HG02642 (cell line): ENCODE data around the gene PDIA6.
A peak's percentile ranks its signal among the peaks of the same experiment; 100 is the strongest.
"Not testable (repeated sequence)": the region's sequence is repeated elsewhere in the genome, so short reads cannot be mapped to it uniquely, and the experiment has no call there.

ENCODE experiments used
- ATAC-seq: cut with Tn5 transposase; IDR thresholded peaks from one replicate; pipeline ENCODE4 v1.9.1; 2021; ENCODE audit warnings: mild to moderate bottlenecking; ENCODE audit not compliant: unreplicated experiment, poor library complexity

PDIA6 gene

GRCh38 chr2:10834068-10834655, 21.6 kb upstream of the PDIA6 start:
- ATAC-seq, result no peak

GRCh38 chr2:10833021-10833420, 20.4 kb upstream of the PDIA6 start:
- no peak for ATAC-seq

DNA sequence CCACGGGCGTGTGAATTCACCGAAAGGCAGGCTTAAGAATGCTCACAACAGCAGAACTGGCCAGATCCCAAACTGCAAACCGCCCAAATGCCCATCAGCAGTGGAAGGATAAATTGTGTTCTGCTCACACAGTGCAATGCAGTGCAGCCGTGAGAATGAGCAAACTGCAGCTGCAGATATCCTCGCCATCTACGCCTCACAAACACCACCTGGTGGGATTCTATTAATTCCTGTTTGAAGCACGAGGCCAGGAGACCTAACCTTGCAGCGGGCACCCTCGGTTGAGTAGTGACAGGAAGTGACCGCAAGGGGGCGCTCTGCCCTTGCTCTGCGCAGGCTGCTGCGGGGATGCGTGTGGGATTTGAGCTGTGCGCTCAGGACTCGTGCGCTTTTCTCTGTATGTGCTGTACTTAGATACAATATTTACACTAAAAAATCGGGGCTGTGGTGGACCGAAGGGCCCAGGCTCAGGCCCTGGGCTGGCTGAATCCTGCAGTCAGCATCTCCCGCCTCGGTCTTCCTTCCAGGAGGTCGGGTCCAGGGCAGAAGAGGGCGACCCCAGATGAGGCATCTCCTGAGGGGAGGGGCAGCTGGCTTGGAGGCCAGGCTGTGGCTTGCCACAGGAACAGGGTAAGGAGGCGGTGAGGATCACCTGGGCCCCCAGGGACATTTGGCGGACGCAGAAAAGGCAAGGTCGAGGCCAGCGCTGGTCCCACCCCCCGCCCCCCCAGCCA, 19.8 kb upstream of the PDIA6 start:
- ATAC-seq, result peak; percentile 81

DNA sequence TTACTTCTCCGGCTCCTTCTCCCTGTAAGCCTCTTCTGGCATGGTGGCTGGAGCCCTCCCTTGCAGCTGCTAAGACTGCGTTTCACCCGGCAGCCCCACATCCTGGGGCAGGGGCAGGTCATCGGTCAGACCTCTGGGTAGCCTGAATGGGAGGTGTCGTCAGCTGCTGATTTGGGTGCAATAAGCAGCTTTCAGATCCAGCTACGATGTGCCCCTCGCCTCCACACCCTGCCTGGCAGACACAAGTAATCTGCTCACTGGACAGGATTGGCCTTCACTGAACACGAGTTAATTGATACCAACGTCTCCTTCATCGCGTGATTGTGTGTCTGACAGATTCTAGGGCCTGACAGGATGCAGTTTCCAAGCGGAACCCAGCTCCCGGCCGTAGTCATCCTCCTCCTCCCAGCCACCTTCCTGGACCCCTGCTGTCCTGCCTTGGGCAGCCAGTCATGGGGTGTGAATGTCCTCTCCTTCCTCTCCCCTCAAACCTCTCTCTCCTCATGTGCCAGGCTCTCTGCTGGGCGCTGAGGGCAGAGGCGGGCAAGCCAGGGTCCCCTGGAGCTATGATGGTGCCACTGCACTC, 18.9 kb upstream of the PDIA6 start:
- no peak for ATAC-seq

GRCh38 chr2:10830641-10831399, 18.2 kb upstream of the PDIA6 start:
- ATAC-seq, result no peak

GRCh38 chr2:10830203-10830602, 17.6 kb upstream of the PDIA6 start:
- no peak for ATAC-seq

DNA sequence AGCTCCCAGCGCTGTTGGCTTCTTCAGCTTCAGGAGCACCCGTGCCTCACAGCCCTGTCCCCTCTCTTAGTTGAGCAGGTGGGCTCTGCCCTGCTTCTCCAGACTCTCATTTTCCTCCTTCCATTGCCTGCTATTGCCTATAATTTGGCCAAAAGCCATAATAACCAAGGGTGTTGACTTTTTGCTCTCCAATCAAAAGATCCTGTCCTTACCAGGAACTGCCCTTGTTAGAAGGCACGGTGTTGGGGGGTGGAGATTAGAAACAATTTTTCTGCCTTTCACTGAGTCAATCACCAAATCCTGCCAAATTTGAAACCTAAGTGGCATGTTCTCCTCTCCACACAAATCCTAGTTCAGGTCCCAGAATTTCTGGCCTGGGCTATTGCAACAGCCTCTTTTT, 16.7 kb upstream of the PDIA6 start:
- no peak for ATAC-seq

GRCh38 chr2:10828346-10828745, 15.8 kb upstream of the PDIA6 start:
- ATAC-seq, result no peak

- no peak for ATAC-seq
These were observed 14.0 kb upstream of the PDIA6 start for GRCh38 chr2:10826625-10827024.

DNA sequence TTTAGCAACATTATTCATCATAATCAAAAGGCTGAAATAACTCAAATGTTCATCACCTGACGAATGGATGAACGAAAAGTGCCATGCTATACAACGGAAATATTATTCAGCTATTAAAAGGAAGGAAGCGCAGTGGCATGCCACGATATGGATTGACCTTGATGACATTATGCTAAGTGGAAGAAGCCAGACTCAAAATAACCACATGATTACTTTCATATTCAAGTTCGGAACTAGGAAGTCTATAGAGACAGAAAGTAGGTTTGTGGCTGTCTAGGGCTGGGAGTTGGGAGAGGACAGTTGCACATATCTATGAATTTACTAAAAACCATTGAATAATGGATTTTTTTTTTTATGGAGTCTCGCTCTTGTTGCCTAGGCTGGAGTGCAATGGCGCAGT, 13.4 kb upstream of the PDIA6 start:
- no peak for ATAC-seq

GRCh38 chr2:10824191-10824590, 11.6 kb upstream of the PDIA6 start:
- ATAC-seq, result no peak

GRCh38 chr2:10820978-10821695, 8.6 kb upstream of the PDIA6 start:
- ATAC-seq, result no peak

- no peak for ATAC-seq
These were observed 8.0 kb upstream of the PDIA6 start for GRCh38 chr2:10820562-10820961.

DNA sequence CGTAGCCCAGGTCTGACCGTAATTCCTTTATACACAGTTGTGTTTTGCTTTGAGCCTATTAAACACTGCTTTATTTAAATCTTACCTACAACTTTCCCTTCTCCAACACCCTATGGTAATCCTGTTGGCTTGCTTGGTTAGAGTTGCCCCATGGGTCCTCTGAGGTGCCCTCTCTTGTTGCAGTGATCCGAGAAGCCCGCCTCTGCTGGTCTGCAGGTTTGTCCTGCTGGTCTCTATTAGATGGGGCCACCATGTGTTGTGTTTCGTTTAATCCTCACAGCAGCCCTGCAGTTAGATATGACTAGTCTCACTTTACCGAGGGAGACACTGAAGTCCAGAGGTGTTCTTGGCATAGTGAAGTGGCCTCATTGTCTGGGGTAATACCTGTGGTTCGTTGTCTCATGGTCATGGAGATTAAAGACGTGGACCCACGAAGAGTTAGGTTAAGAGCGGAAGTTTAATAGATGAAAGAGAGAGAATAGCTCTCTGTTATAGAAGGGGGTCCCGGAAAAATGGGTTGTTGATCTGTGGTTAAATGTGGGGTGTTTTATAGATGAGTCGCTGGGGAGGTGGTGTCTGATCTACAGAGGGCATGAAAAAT, 7.2 kb upstream of the PDIA6 start:
- no peak for ATAC-seq

- no peak for ATAC-seq
These were observed 6.4 kb upstream of the PDIA6 start for GRCh38 chr2:10818984-10819383.

DNA sequence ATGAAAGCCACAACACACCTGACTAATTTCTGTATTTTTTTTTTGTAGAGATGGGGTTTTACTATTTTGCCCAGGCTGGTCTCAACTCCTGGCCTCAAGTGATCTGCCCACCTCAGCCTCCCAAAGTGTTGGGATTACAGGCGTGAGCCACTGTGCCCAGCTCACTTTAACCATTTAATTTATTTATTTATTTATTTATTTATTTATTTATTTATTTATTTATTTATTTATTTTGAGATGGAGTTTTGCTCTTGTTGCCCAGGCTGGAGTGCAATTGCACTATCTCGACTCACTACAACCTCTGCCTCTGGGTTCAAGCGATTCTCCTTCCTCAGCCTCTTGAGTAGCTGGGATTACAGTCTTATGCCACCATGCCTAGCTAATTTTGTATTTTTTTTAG, 5.7 kb upstream of the PDIA6 start:
- ATAC-seq, result not testable (repeated sequence)

- no peak for ATAC-seq
These were observed 4.8 kb upstream of the PDIA6 start for GRCh38 chr2:10817413-10817812.

DNA sequence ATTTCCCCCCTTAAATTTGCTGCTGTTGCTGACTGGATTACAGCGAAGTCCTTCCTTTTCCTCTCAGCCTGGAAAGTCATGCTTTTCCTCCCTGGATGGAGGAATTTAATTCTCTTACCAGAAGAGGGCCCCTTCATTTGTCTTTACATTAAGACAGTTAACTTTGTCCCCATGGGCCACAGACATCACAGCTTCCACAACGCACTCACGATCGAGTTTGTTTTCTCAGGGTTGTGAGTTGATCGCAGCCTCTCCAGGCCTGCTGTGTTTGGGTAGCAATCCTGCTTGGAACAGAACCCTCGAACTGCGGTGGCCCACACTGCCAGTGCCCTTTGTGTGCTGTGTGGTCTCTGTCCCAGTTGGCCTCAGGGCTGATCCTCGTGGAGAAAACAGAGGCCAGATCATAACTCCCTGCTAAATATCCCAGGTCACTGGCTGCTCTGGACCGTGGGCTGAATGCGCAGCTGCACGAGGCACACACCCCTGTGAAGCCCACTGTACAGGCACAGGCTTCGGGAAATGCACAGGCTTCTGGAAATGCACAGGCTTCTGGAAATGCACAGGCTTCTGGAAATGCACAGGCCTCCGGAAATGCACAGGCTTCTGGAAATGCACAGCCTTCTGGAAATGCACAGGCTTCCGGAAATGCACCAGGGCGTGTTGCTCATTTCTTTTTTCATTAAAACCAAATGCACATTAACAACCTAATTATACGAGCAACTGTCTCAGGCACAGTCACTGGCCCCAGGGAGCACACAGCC, 2.2 kb upstream of the PDIA6 start:
- ATAC-seq, result no peak

GRCh38 chr2:10814142-10814541, 1.6 kb upstream of the PDIA6 start:
- no peak for ATAC-seq
